Spleen (tissue), 7 donors: ENCODE measurements around the gene ATP6AP2.

Experiments
- CTCF ChIP-seq, 11 experiments: fragments of 200-600 bp in 7 of 11; fragments of 450-650 bp in 4 of 11; sonication (generic) in 4 of 11; IDR thresholded peaks in 8 of 11; conservative IDR thresholded peaks in 3 of 11; 1 replicate in 7 of 11; 2 replicates in 4 of 11; pipeline versions ENCODE4 v1.4.0 to v1.8.0; 2016 to 2021; ENCODE audit warnings: antibody characterized with exemption in 11 of 11, inconsistent platforms in 4 of 11, mild to moderate bottlenecking in 1 of 11
- POLR2AphosphoS5 ChIP-seq, 3 donors: sonication (generic); formaldehyde crosslinking; IDR thresholded peaks; one replicate each; pipeline ENCODE4 v1.5.1; 2017; ENCODE audit warnings: antibody characterized with exemption in 3 of 3
- donor health status: DM: no; HTN: no; CAD: no; lungs with moderate emphysema.
- donor health status: DM: no; HTN: no; CAD: no.
- donor health status: DM: no; HTN: no; CAD: no.

DNA sequence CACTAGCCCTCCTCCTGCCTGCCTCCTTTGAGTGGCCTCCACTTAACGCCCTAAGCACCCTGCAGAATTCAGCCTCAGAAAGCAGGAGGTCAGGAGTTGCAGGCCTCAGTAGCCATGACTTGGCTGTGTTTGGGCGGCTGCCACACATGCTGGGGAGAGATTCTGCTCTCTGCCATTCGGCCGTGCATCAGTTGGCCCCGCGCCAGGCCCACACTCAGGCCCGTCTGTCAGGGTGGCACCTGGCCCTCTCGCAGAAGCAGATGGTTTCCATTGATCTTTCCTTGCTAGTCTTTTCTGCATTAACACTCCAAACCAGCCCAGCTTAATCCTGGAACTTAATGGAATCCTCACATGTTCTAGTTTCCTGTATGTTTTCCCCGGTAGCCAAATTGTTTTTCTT, 30.7 kb upstream of the ATP6AP2 start:
- TF ChIP-seq CTCF (IDR thresholded peaks at IDR 0.05 in 8 of 11, conservative IDR thresholded peaks at IDR 0.05 in 3 of 11) (no peak), POLR2AphosphoS5 (IDR thresholded peaks at IDR 0.05) (no peak)
